Peyer's patch (tissue), 4 donors: Measurements from ENCODE around the gene RPL32. TPM values are rescaled to one million over a fixed set of nuclear protein-coding genes. Genes with fewer than 3 reads are reported as not detected.
A peak's percentile ranks its signal among the peaks of the same experiment; 100 is the strongest.
"Not testable (repeated sequence)": the region's sequence is repeated elsewhere in the genome, so short reads cannot be mapped to it uniquely, and the experiment has no call there.

Source experiments
- DNase-seq, 3 donors: peaks; one replicate each; pipeline ENCODE4 v3.0.0-alpha.2; 2017 to 2019
- H3K27ac ChIP-seq, 4 donors: fragments of 200-600 bp; sonication (generic); one replicate each; pipeline ENCODE4 v1.5.1; 2016 to 2019
- H3K27me3 ChIP-seq, 2 donors: fragments of 200-600 bp; sonication (generic); one replicate each; pipeline ENCODE4 v1.5.1; 2019
- H3K36me3 ChIP-seq, 3 donors: fragments of 200-600 bp; sonication (generic); one replicate each; pipeline ENCODE4 v1.5.1; 2016 to 2019
- H3K4me1 ChIP-seq, 4 donors: fragments of 200-600 bp; sonication (generic); one replicate each; pipeline ENCODE4 v1.5.1; 2016 to 2019
- H3K4me3 ChIP-seq, 4 donors: fragments of 200-600 bp; sonication (generic); 1 replicate in 3 of 4; 2 replicates in 1 of 4; pipeline ENCODE4 v1.5.1; 2016 to 2019; ENCODE audit warnings: mild to moderate bottlenecking in 1 of 4
- H3K9me3 ChIP-seq, 4 donors: fragments of 200-600 bp; sonication (generic); one replicate each; pipeline ENCODE4 v1.5.1; 2016 to 2019; ENCODE audit warnings: mild to moderate bottlenecking in 1 of 4
- CTCF ChIP-seq, 6 experiments: fragments of 450-650 bp in 4 of 6; fragments of 200-600 bp in 2 of 6; sonication (generic) in 1 of 6; IDR thresholded peaks; one replicate each; pipeline ENCODE4 v1.5.1; 2017 to 2019; ENCODE audit warnings: antibody characterized with exemption in 6 of 6, mild to moderate bottlenecking in 3 of 6, moderate library complexity in 1 of 6
- POLR2A ChIP-seq, 2 donors: fragments of 450-650 bp; IDR thresholded peaks; one replicate each; pipeline ENCODE4 v1.5.1; 2017; ENCODE audit warnings: antibody characterized with exemption in 2 of 2, mild to moderate bottlenecking in 2 of 2, moderate library complexity in 2 of 2
- total RNA-seq, 4 donors: library from RNA; depleted of rRNA; stranded (reverse); fragments of >200 nt; gene quantifications; one replicate each; pipeline ENCODE4 v1.1.0, GENCODE V29; 2016

RPL32 gene
- total RNA-seq, 4 donors from 2014 or later = 258 to 541 (median 430) TPM

- Histone ChIP-seq H3K27me3 (no peaks in the 10 kb centered on the region), H3K36me3 (no peaks in the 10 kb centered on the region), H3K4me1 (peaks cover 0 to 13% (median 2%) of the 10 kb centered on the region in 4 donors), H3K27ac (no peak overlapping the region), H3K4me3 (no peak overlapping the region), H3K9me3 (no peaks in the 10 kb centered on the region)
- TF ChIP-seq CTCF (IDR thresholded peaks at IDR 0.05) (no peak), POLR2A (IDR thresholded peaks at IDR 0.05) (no peak)
- DNase-seq = no peak
Measured at GRCh38 chr3:12884790-12885582, 43.6 kb upstream of the RPL32 start.

- Histone ChIP-seq H3K27ac (peak overlapping the region in 1 of 4 donors; percentile 31), H3K4me3 (no peak overlapping the region), H3K27me3 (no peaks in the 10 kb centered on the region), H3K9me3 (no peaks in the 10 kb centered on the region), H3K36me3 (no peaks in the 10 kb centered on the region), H3K4me1 (peaks cover 0 to 13% (median 2%) of the 10 kb centered on the region in 4 donors)
- no peak for TF ChIP-seq CTCF (IDR thresholded peaks at IDR 0.05)
- no peak for TF ChIP-seq POLR2A (IDR thresholded peaks at IDR 0.05)
- DNase-seq = no peak
Measured at GRCh38 chr3:12884186-12884680, 42.9 kb upstream of the RPL32 start.

- no peak for DNase-seq
- Histone ChIP-seq H3K27me3 (no peaks in the 10 kb centered on the region), H3K4me1 (peaks cover 0 to 13% (median 2%) of the 10 kb centered on the region in 4 donors), H3K36me3 (no peaks in the 10 kb centered on the region), H3K27ac (no peak overlapping the region), H3K4me3 (no peak overlapping the region), H3K9me3 (no peaks in the 10 kb centered on the region)
- TF ChIP-seq POLR2A (IDR thresholded peaks at IDR 0.05) = no peak
Measured at GRCh38 chr3:12882336-12883310, 41.3 kb upstream of the RPL32 start.

GRCh38 chr3:12881858-12882257 lies 40.5 kb upstream of the RPL32 start:
- DNase-seq = not testable (repeated sequence)

GRCh38 chr3:12879191-12879815 lies 37.9 kb upstream of the RPL32 start:
- Histone ChIP-seq H3K27me3 (no peaks in the 10 kb centered on the region), H3K36me3 (no peaks in the 10 kb centered on the region), H3K27ac (no peak overlapping the region), H3K4me3 (no peak overlapping the region), H3K9me3 (no peaks in the 10 kb centered on the region), H3K4me1 (peaks cover 0 to 10% (median 2%) of the 10 kb centered on the region in 4 donors)
- TF ChIP-seq POLR2A (IDR thresholded peaks at IDR 0.05) = no peak
- no peak for TF ChIP-seq CTCF (IDR thresholded peaks at IDR 0.05)
- DNase-seq = no peak

More at GRCh38 chr3:12881858-12882257, 40.5 kb upstream of the RPL32 start:
- not testable (repeated sequence) for H3K27me3 ChIP-seq, H3K27ac ChIP-seq, H3K4me3 ChIP-seq, H3K36me3 ChIP-seq, H3K9me3 ChIP-seq
- peaks cover 0 to 13% (median 2%) of the 10 kb centered on the region in 4 donors for H3K4me1 ChIP-seq

GRCh38 chr3:12878758-12879157 lies 37.4 kb upstream of the RPL32 start:
- H3K27ac ChIP-seq, H3K27me3 ChIP-seq, H3K4me3 ChIP-seq, H3K9me3 ChIP-seq, H3K36me3 ChIP-seq, DNase-seq: not testable (repeated sequence)
- H3K4me1 ChIP-seq = peaks cover 0 to 10% (median 2%) of the 10 kb centered on the region in 4 donors
